SK-N-SH (cell line): ENCODE results near the gene TSNAXIP1. TPM values are rescaled to one million over a fixed set of nuclear protein-coding genes. Genes with fewer than 3 reads are reported as not detected.

Experiments used
- CTCF ChIA-PET: fragments of 300-600, 350-600 bp; formaldehyde crosslinking; extraction: SDS; loops from one replicate; lab custom pipeline; 2021; lab: Yijun Ruan, JAX
- POLR2A ChIA-PET: fragments of 350-600 bp; sonication (Branson Sonifier 250); formaldehyde crosslinking; extraction: SDS; loops from one replicate; lab custom pipeline; 2020; ENCODE audit warnings: antibody characterized with exemption, inconsistent platforms; lab: Yijun Ruan, JAX
- DNase-seq: peaks from one replicate; pipeline ENCODE4 v3.0.0; 2012
- H2AFZ ChIP-seq: fragments of 200-600 bp; sonication (generic); 2 replicates; pipeline ENCODE4 v1.8.1; 2016; ENCODE audit warnings: antibody characterized with exemption, mild to moderate bottlenecking, low read depth
- H3F3A ChIP-seq: fragments of 200-600 bp; sonication (generic); replicated peaks from 2 replicates; pipeline ENCODE3; 2016; ENCODE audit warnings: antibody characterized with exemption, mild to moderate bottlenecking; ENCODE audit not compliant: insufficient read depth
- H3K27ac ChIP-seq, 2 experiments: fragments of 200-500 bp in 1 of 2; fragments of 200-600 bp in 1 of 2; sonication (Bioruptor generic) in 1 of 2; sonication (generic), shearing (Covaris generic) in 1 of 2; 2 replicates each; pipeline versions ENCODE4 v1.5.1 to v1.6.1; 2014 to 2016; ENCODE audit warnings: low read depth in 2 of 2, inconsistent platforms in 1 of 2, low read length in 1 of 2, mild to moderate bottlenecking in 1 of 2, mixed read lengths in 1 of 2
- H3K27me3 ChIP-seq: fragments of 200-600 bp; sonication (generic), shearing (Covaris generic); 2 replicates; pipeline ENCODE4 v1.6.1; 2016; ENCODE audit warnings: mixed run types; ENCODE audit not compliant: insufficient read depth
- H3K36me3 ChIP-seq, 2 experiments: fragments of 200-500 bp in 1 of 2; fragments of 200-600 bp in 1 of 2; sonication (Bioruptor generic) in 1 of 2; sonication (generic) in 1 of 2; replicated peaks in 1 of 2; 2 replicates each; pipeline versions ENCODE3 to v1.5.1; 2014 to 2016; ENCODE audit warnings: low read length in 1 of 2, mild to moderate bottlenecking in 1 of 2; ENCODE audit not compliant: insufficient read depth in 2 of 2, control insufficient read depth in 1 of 2
- H3K4me1 ChIP-seq, 2 experiments: fragments of 200-500 bp in 1 of 2; fragments of 200-600 bp in 1 of 2; sonication (Bioruptor generic) in 1 of 2; sonication (generic), shearing (Covaris generic) in 1 of 2; 2 replicates each; pipeline versions ENCODE4 v1.5.1 to v1.6.1; 2014 to 2016; ENCODE audit warnings: low read depth in 1 of 2, low read length in 1 of 2, mixed run types in 1 of 2; ENCODE audit not compliant: insufficient read depth in 2 of 2, control insufficient read depth in 1 of 2
- H3K4me2 ChIP-seq: fragments of 200-600 bp; sonication (generic), shearing (Covaris generic); 2 replicates; pipeline ENCODE4 v1.6.1; 2017; ENCODE audit warnings: mixed run types
- H3K4me3 ChIP-seq, 2 experiments: fragments of 200-500 bp in 1 of 2; fragments of 200-600 bp in 1 of 2; sonication (Bioruptor generic) in 1 of 2; sonication (generic), shearing (Covaris generic) in 1 of 2; 2 replicates each; pipeline versions ENCODE4 v1.5.1 to v1.8.1; 2014 to 2016; ENCODE audit warnings: low read depth in 2 of 2, inconsistent platforms in 1 of 2, low read length in 1 of 2, mild to moderate bottlenecking in 1 of 2, mixed read lengths in 1 of 2, moderate library complexity in 1 of 2
- H3K79me2 ChIP-seq: fragments of 200-600 bp; sonication (generic); 2 replicates; pipeline ENCODE4 v1.8.1; 2017; ENCODE audit warnings: mild to moderate bottlenecking; ENCODE audit not compliant: insufficient read depth
- H3K9ac ChIP-seq: fragments of 200-600 bp; sonication (generic); 2 replicates; pipeline ENCODE4 v1.6.1; 2017; ENCODE audit warnings: mixed run types
- H3K9me2 ChIP-seq: fragments of 200-600 bp; sonication (generic); 2 replicates; pipeline ENCODE4 v1.6.1; 2017; ENCODE audit warnings: mixed run types
- H3K9me3 ChIP-seq: fragments of 200-600 bp; sonication (generic); 2 replicates; pipeline ENCODE4 v1.6.1; 2017; ENCODE audit warnings: mixed run types, mild to moderate bottlenecking, moderate library complexity
- H4K20me1 ChIP-seq: fragments of 200-600 bp; sonication (generic); 2 replicates; pipeline ENCODE4 v1.6.1; 2017; ENCODE audit warnings: mild to moderate bottlenecking, mixed run types; ENCODE audit not compliant: insufficient read depth
- CHD2 ChIP-seq: fragments of 150-350 bp; IDR thresholded peaks from 2 replicates; pipeline ENCODE4 v1.6.1; 2018; ENCODE audit warnings: low read length; ENCODE audit not compliant: partially characterized antibody
- FOSL2 ChIP-seq: IDR thresholded peaks from 2 replicates; pipeline ENCODE4 v1.4.0; 2012; ENCODE audit warnings: low read depth, mild to moderate bottlenecking, moderate library complexity, borderline replicate concordance
- FOXJ3 ChIP-seq: sonication (generic); formaldehyde crosslinking; IDR thresholded peaks from 2 replicates; pipeline ENCODE4 v1.5.1; 2020; ENCODE audit warnings: mild to moderate bottlenecking, missing genetic modification reagents
- GABPA ChIP-seq: IDR thresholded peaks from 2 replicates; pipeline ENCODE4 v1.4.0; 2012; ENCODE audit warnings: low read depth, mild to moderate bottlenecking
- GATA2 ChIP-seq: sonication (generic); formaldehyde crosslinking; IDR thresholded peaks from 2 replicates; pipeline ENCODE4 v1.5.0; 2020; ENCODE audit warnings: mild to moderate bottlenecking, missing genetic modification reagents
- MAX ChIP-seq: IDR thresholded peaks from 2 replicates; pipeline ENCODE4 v1.4.0; 2012; ENCODE audit warnings: low read depth
- MXI1 ChIP-seq: IDR thresholded peaks from 2 replicates; pipeline ENCODE4 v1.6.1; 2012; ENCODE audit warnings: mild to moderate bottlenecking, low read depth, low read length, improper control_type of control experiment
- NFIC ChIP-seq: IDR thresholded peaks from 2 replicates; pipeline ENCODE4 v1.4.0; 2012; ENCODE audit warnings: borderline replicate concordance
- NRF1 ChIP-seq: IDR thresholded peaks from 2 replicates; pipeline ENCODE4 v1.6.1; 2012; ENCODE audit warnings: low read depth, mild to moderate bottlenecking, low read length
- PBX3 ChIP-seq: IDR thresholded peaks from 2 replicates; pipeline ENCODE4; 2012
- POLR2AphosphoS5 ChIP-seq: IDR thresholded peaks from 2 replicates; pipeline ENCODE4 v1.6.1; 2012; ENCODE audit warnings: low read depth, low read length
- RAD21 ChIP-seq: IDR thresholded peaks from 2 replicates; pipeline ENCODE4 v1.6.1; 2012; ENCODE audit warnings: mild to moderate bottlenecking, low read length
- RCOR1 ChIP-seq: fragments of 150-350 bp; IDR thresholded peaks from 2 replicates; pipeline ENCODE4 v1.6.1; 2017; ENCODE audit warnings: antibody characterized with exemption, low read length
- RFX5 ChIP-seq: IDR thresholded peaks from 2 replicates; pipeline ENCODE4 v1.6.1; 2012; ENCODE audit warnings: mild to moderate bottlenecking, improper control_type of control experiment, low read length
- SIN3A ChIP-seq: IDR thresholded peaks from 2 replicates; pipeline ENCODE4 v1.6.1; 2012; ENCODE audit warnings: low read depth, mild to moderate bottlenecking, low read length, moderate library complexity, borderline replicate concordance
- SMC3 ChIP-seq: IDR thresholded peaks from 2 replicates; pipeline ENCODE4 v1.6.1; 2012; ENCODE audit warnings: low read depth, low read length, improper control_type of control experiment
- TAF1 ChIP-seq: IDR thresholded peaks from 2 replicates; pipeline ENCODE4 v1.6.1; 2012; ENCODE audit warnings: low read depth, mild to moderate bottlenecking, low read length, moderate library complexity, borderline replicate concordance
- TCF12 ChIP-seq: IDR thresholded peaks from 2 replicates; pipeline ENCODE4 v1.4.0; 2012
- TEAD4 ChIP-seq: IDR thresholded peaks from 2 replicates; pipeline ENCODE4 v1.4.0; 2012; ENCODE audit warnings: mild to moderate bottlenecking, borderline replicate concordance; ENCODE audit not compliant: insufficient read depth
- USF2 ChIP-seq: fragments of 150-350 bp; IDR thresholded peaks from 2 replicates; pipeline ENCODE4 v1.6.1; 2017; ENCODE audit warnings: antibody characterized with exemption, low read length, low read depth, borderline replicate concordance
- YY1 ChIP-seq: IDR thresholded peaks from 2 replicates; pipeline ENCODE4 v1.4.0; 2012; ENCODE audit warnings: low read depth, mild to moderate bottlenecking
- WGBS: methylation state at CpG from one replicate; pipeline ENCODE4 v1.1.6; 2017; ENCODE audit warnings: low lambda C conversion rate; 5-methylcytosine and 5-hydroxymethylcytosine counted together
- polyA plus RNA-seq, 3 experiments: library from polyadenylated mRNA; depleted of rRNA; stranded (reverse); fragments of >200 nt; gene quantifications; 2 replicates each; pipeline ENCODE4 v1.2.3, GENCODE V29; 2012
- TF ChIP-seq, protein P1 (sequence below): IDR thresholded peaks from 2 replicates; pipeline ENCODE4 v1.4.0; 2012; ENCODE audit warnings: low read depth, borderline replicate concordance

The TSNAXIP1 gene
- polyA plus RNA-seq, 1 of the 3 experiments (the other 2 are of a cell fraction) = 4.4 TPM

DNA sequence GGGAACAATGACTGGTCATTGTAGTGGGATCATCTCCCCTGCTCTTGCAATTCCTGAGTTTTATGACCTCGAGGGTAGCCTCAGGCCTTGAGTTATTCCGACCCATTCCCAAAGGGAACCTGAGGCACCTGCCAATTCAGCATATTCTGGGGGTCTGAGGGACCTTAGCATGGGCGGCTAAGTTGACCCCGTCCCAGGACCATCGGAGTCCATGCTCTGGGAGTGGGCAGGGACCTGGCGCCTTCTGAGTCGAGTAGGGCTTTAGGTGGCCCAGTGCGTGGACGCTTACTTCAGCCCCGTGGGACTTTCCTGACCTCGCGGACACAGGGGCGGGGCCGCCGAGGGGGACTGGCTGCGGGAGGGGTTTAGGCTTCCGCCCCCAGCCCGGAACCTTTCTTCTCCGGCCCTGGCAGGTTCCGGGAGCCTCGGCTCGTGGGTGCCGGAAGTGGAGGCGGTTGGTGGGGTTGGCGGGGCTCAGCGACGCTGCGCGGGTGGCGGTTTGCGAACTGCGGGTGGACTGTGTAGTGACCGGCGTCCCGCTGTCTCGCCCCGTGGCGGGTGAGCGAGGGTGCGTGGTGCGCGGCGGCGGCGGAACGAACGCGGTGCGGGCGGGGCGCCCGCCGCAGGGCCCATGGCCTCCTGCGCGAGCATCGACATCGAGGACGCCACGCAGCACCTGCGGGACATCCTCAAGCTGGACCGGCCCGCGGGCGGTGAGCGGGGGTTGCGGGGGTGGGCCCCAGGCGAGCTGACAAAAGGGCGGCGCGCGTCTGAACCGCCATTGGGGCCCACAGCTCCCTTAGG lies 66.1 kb downstream of the TSNAXIP1 start, which contains the start of gene EDC4 (continued):
- TF ChIP-seq RCOR1 (no peak), MXI1 (peak; percentile 49; the same call in 1 of the 2 replicates), RFX5 (no peak), TCF12 (no peak), MAX (peak; percentile 78; the same call in 1 of the 2 replicates), CHD2 (peak; percentile 88), YY1 (peak; percentile 29; the same call in 1 of the 2 replicates), SMC3 (no peak), TAF1 (peak; percentile 85), TEAD4 (no peak), SIN3A (peak; percentile 96), NRF1 (no peak)
- TF ChIP-seq, protein P1, sequence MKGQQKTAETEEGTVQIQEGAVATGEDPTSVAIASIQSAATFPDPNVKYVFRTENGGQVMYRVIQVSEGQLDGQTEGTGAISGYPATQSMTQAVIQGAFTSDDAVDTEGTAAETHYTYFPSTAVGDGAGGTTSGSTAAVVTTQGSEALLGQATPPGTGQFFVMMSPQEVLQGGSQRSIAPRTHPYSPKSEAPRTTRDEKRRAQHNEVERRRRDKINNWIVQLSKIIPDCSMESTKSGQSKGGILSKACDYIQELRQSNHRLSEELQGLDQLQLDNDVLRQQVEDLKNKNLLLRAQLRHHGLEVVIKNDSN = no peak

DNA sequence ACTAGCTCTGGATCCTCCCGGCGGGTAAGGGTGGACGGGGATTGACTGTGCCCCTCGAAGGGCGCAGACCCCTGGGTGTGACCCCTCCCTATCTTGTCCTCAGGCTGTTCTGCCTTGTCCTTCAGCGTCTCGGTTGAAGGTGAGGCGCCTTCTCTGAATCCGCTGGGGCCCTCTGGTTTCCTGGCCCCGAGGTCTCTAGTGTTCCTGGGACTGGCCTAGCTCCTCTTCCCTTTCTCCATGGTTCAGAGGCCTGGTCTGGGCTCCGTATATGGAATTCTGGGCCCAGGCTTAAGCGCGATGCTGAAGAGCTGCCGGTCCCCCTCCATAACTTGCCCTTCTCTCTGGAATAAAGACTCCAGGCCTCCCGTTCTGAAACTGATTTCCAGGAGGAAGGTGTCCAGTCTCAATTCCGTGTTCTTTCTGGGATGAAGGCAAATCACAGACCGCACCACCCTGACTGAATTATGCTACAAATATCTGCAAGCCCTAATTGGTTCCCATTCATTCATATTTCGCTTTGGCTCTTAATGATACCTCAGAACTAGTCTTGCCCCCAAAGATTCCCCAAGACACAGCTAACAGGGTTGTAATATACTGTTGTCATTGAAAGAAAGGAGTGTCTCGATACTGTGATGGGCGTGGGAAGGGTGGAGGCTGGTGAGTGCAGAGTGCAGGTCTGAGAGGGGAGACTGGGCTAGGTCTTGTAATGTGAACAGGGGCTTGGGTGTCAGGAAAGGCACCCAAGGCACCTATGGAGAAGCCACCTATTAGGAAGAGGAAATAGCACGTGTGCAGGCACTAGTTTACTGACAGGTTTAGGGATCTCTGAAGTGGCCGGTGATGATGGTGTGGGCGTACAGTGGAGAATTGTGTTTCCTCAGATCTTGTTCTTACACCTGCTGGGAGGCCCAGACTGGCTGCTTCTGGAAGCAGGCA lies 67.0 kb downstream of the TSNAXIP1 start:
- TF ChIP-seq SIN3A = no peak
- TF ChIP-seq FOXJ3 = no peak
- TF ChIP-seq RCOR1 = no peak
- no peak for TF ChIP-seq RAD21
- no peak for TF ChIP-seq NFIC
- TF ChIP-seq MAX = no peak
- TF ChIP-seq PBX3 = no peak
- TF ChIP-seq GABPA = no peak
- TF ChIP-seq TAF1 = no peak
- no peak for TF ChIP-seq POLR2AphosphoS5
- no peak for TF ChIP-seq TCF12
- no peak for TF ChIP-seq TEAD4
- no peak for TF ChIP-seq CHD2
- no peak for TF ChIP-seq USF2
- TF ChIP-seq GATA2 (CRISPR knock-in tag) = no peak
- TF ChIP-seq YY1 = no peak
- TF ChIP-seq, protein P1 = no peak
- no peak for TF ChIP-seq FOSL2
- POLR2A ChIA-PET = interaction anchor here (0.6 to 1.4 kb wide), 3 partner anchors 9 to 172 kb away, joined by 4 to 6 read pairs (median 5); partner anchors contain the start of gene NRN1L

More for the DNA sequence above, 67.0 kb downstream of the TSNAXIP1 start:
- Histone ChIP-seq H3K9ac (peak overlapping the region; percentile 95), H3K9me2 (no peaks in the 10 kb centered on the region), H3K9me3 (no peaks in the 10 kb centered on the region), H3K27me3 (no peaks in the 10 kb centered on the region), H3F3A (peaks cover 20% of the 10 kb centered on the region), H3K4me2 (peak overlapping the region; percentile 99), H2AFZ (peak overlapping the region; percentile 82; the same call in 1 of the 2 replicates), H3K27ac (peak overlapping the region; percentile 64 to 66; a peak in 3 of 4 replicates), H3K4me3 (peak overlapping the region; percentile 94 to 96), H3K4me1 (peaks cover 11 to 13% of the 10 kb centered on the region in 2 experiments; a peak in 1 of 4 replicates), H4K20me1 (peaks cover 27% of the 10 kb centered on the region), H3K36me3 (peaks cover 22 to 53% of the 10 kb centered on the region in 2 experiments), H3K79me2 (peaks cover 46% of the 10 kb centered on the region)
- WGBS = 16% methylated on average over 17 of the region's 23 CpGs
- no peak for DNase-seq
- CTCF ChIA-PET = interaction anchor here (0.8 to 22.4 kb wide), 6 partner anchors 11 to 353 kb away, joined by 4 to 564 read pairs (median 6); partner anchors contain the start of genes CTRL, LCAT, NRN1L and PSMB10
